HG03175 (cell line): ENCODE measurements around the gene YJEFN3.

Experiments
- ATAC-seq: cut with Tn5 transposase; IDR thresholded peaks from one replicate; pipeline ENCODE4 v1.9.1; 2021; ENCODE audit warnings: mild to moderate bottlenecking, moderate library complexity; ENCODE audit not compliant: unreplicated experiment

The YJEFN3 gene

GRCh38 chr19:19528721-19529490, at the start of gene YJEFN3:
Gene YJEFN3, plus strand, starts transcription at chr19:19528911. Its CDS starts 22 bp downstream, at chr19:19528933.
- no peak for ATAC-seq

GRCh38 chr19:19480688-19481087, 48.0 kb upstream of the YJEFN3 start:
- no peak for ATAC-seq

- ATAC-seq, result no peak
Observed at GRCh38 chr19:19482809-19483596, 45.7 kb upstream of the YJEFN3 start.

GRCh38 chr19:19485161-19485997, 43.3 kb upstream of the YJEFN3 start:
- no peak for ATAC-seq

GRCh38 chr19:19485998-19486290, 42.8 kb upstream of the YJEFN3 start:
- no peak for ATAC-seq

- no peak for ATAC-seq
Observed at GRCh38 chr19:19486343-19487076, 42.2 kb upstream of the YJEFN3 start.

- ATAC-seq, result no peak
Observed at GRCh38 chr19:19487077-19487949, 41.4 kb upstream of the YJEFN3 start.

- ATAC-seq, result no peak
Observed at GRCh38 chr19:19487950-19488874, 40.5 kb upstream of the YJEFN3 start.

GRCh38 chr19:19488875-19489690, 39.6 kb upstream of the YJEFN3 start:
- peak; percentile 73 for ATAC-seq

- ATAC-seq, result no peak
Observed at GRCh38 chr19:19489804-19490204, 38.9 kb upstream of the YJEFN3 start.

- ATAC-seq, result no peak
Observed at GRCh38 chr19:19490214-19490968, 38.3 kb upstream of the YJEFN3 start.

GRCh38 chr19:19491321-19492025, 37.2 kb upstream of the YJEFN3 start:
- ATAC-seq, result no peak

- ATAC-seq, result no peak
Observed at GRCh38 chr19:19492026-19492610, 36.6 kb upstream of the YJEFN3 start.

- no peak for ATAC-seq
Observed at GRCh38 chr19:19493841-19494546, 34.7 kb upstream of the YJEFN3 start.
